CD4-positive, alpha-beta T cell (primary cell): ENCODE results near the gene KCNAB1. TPM values are rescaled to one million over a fixed set of nuclear protein-coding genes. Genes with fewer than 3 reads are reported as not detected.

ENCODE experiments used
- ATAC-seq: fragments of 200-7000 bp; cut with Tn5 transposase; one replicate; pipeline ENCODE4 v1.10.0; 2022; ENCODE audit warnings: mild to moderate bottlenecking; ENCODE audit not compliant: poor library complexity
- CTCF ChIA-PET: fragments of 350-600 bp; sonication (Branson Sonifier 250); formaldehyde crosslinking; loops from one replicate; lab custom pipeline; 2021; ENCODE audit warnings: antibody characterized with exemption, inconsistent platforms; lab: Charles Lee
- POLR2A ChIA-PET: fragments of 350-600 bp; sonication (Branson Sonifier 250); formaldehyde crosslinking; loops from one replicate; lab custom pipeline; 2021; ENCODE audit warnings: antibody characterized with exemption, inconsistent platforms; lab: Charles Lee
- DNase-seq, 14 experiments: peaks; one replicate each; pipeline ENCODE4 v3.0.0-alpha.2; 2013 to 2020; ENCODE audit warnings: mixed read lengths in 2 of 14
- H3K27ac ChIP-seq, 2 donors: one replicate each; pipeline versions ENCODE4 v1.5.1 to v1.7.0; 2013; ENCODE audit warnings: low read length in 2 of 2, low read depth in 1 of 2, mild to moderate bottlenecking in 1 of 2
- H3K27me3 ChIP-seq, 2 experiments: 1 replicate in 1 of 2; 2 replicates in 1 of 2; pipeline versions ENCODE4 v1.6.1 to v1.7.0; 2013; ENCODE audit warnings: low read length in 2 of 2, control low read depth in 1 of 2, mild to moderate bottlenecking in 1 of 2, moderate library complexity in 1 of 2; ENCODE audit not compliant: insufficient read depth in 2 of 2, control insufficient read depth in 1 of 2
- H3K36me3 ChIP-seq: one replicate; pipeline ENCODE4 v1.6.1; 2013; ENCODE audit warnings: low read length, control low read depth; ENCODE audit not compliant: insufficient read depth
- H3K4me1 ChIP-seq: one replicate; pipeline ENCODE4 v1.6.1; 2013; ENCODE audit warnings: low read length, control low read depth; ENCODE audit not compliant: insufficient read depth
- H3K4me3 ChIP-seq: one replicate; pipeline ENCODE4 v1.5.1; 2013; ENCODE audit warnings: mild to moderate bottlenecking, low read length, moderate library complexity
- H3K9me3 ChIP-seq, 2 experiments: 1 replicate in 1 of 2; 2 replicates in 1 of 2; pipeline versions ENCODE4 v1.6.1 to v1.7.0; 2013; ENCODE audit warnings: low read length in 2 of 2, mild to moderate bottlenecking in 2 of 2, control low read depth in 1 of 2, moderate library complexity in 1 of 2; ENCODE audit not compliant: control insufficient read depth in 1 of 2, insufficient read depth in 1 of 2
- H3K27ac Mint-ChIP-seq: one replicate; pipeline ENCODE4 v1.8.0; 2020; ENCODE audit warnings: mixed read lengths
- H3K27me3 Mint-ChIP-seq: one replicate; pipeline ENCODE4 v1.8.0; 2021; ENCODE audit warnings: mixed read lengths
- H3K36me3 Mint-ChIP-seq: one replicate; pipeline ENCODE4 v1.8.0; 2021; ENCODE audit warnings: low read depth, mixed read lengths
- H3K4me1 Mint-ChIP-seq: one replicate; pipeline ENCODE4 v1.8.0; 2021; ENCODE audit warnings: low read depth, mixed read lengths
- H3K4me3 Mint-ChIP-seq: one replicate; pipeline ENCODE4 v1.8.0; 2020; ENCODE audit warnings: mild to moderate bottlenecking, mixed read lengths
- H3K9me3 Mint-ChIP-seq: one replicate; pipeline ENCODE4 v1.8.0; 2020; ENCODE audit warnings: mixed read lengths
- CTCF ChIP-seq: fragments of 200-600 bp; IDR thresholded peaks from one replicate; pipeline ENCODE4 v1.8.0; 2022; ENCODE audit warnings: antibody characterized with exemption, mild to moderate bottlenecking
- intact Hi-C, 2 experiments: fragments of 100-400 bp; cut with DNase I in 1 of 2; cut with micrococcal nuclease in 1 of 2; formaldehyde crosslinking; loops; one replicate each; pipeline versions ENCODE4 v1.15.1 to v1.9.0; 2023 to 2025; cut with DNase I, micrococcal nuclease
- total RNA-seq, 174 experiments: library from RNA in 2 of 174; stranded (reverse) in 2 of 174; gene quantifications; one replicate each; pipeline ENCODE4 v1.2.3 and lab custom pipeline; 2021 to 2026

KCNAB1 gene
- total RNA-seq, 2 experiments from 2014 or later: 0.14 TPM; not detected in 1

- H3K4me3 ChIP-seq: no peak overlapping the region
- intact Hi-C loops: no loop called here
- H3K36me3 ChIP-seq: no peaks in the 10 kb centered on the region
- TF ChIP-seq CTCF: no peak
- H3K9me3 ChIP-seq: no peaks in the 10 kb centered on the region
- ChIA-PET POLR2A (no interaction called here), CTCF (no interaction called here)
- H3K4me3 Mint-ChIP-seq: no peak overlapping the region
- H3K27ac Mint-ChIP-seq: no peak overlapping the region
- peaks cover 24% of the 10 kb centered on the region for H3K27me3 Mint-ChIP-seq
- H3K27me3 ChIP-seq: peaks cover 0 to 10% of the 10 kb centered on the region in 2 experiments
- H3K27ac ChIP-seq: no peak overlapping the region
- ATAC-seq (no peak), DNase-seq (no peak)
- H3K4me1 Mint-ChIP-seq: no peaks in the 10 kb centered on the region
- H3K4me1 ChIP-seq: no peaks in the 10 kb centered on the region
- H3K36me3 Mint-ChIP-seq: no peaks in the 10 kb centered on the region
- no peaks in the 10 kb centered on the region for H3K9me3 Mint-ChIP-seq
Observed at GRCh38 chr3:156145866-156146265, 25.5 kb downstream of the KCNAB1 start.

GRCh38 chr3:156148345-156148945 is 28.1 kb downstream of the KCNAB1 start:
- Histone ChIP-seq H3K4me3 (no peak overlapping the region), H3K27ac (no peak overlapping the region), H3K36me3 (no peaks in the 10 kb centered on the region), H3K27me3 (peaks cover 0 to 8% of the 10 kb centered on the region in 2 experiments), H3K4me1 (no peaks in the 10 kb centered on the region), H3K9me3 (no peaks in the 10 kb centered on the region)
- intact Hi-C loops: no loop called here
- POLR2A ChIA-PET: interaction anchor here (1.4 kb wide), 1 partner anchor 407 kb away, joined by 4 read pairs; the partner anchor contains the start of gene SSR3
- no peaks in the 10 kb centered on the region for H3K4me1 Mint-ChIP-seq
- no peak for DNase-seq
- no peaks in the 10 kb centered on the region for H3K36me3 Mint-ChIP-seq
- CTCF ChIA-PET: interaction anchor here (1.2 kb wide), 1 partner anchor 989 kb away, joined by 3 read pairs; no protein-coding TSS in a partner anchor
- ATAC-seq: no peak
- TF ChIP-seq CTCF: no peak
- no peak overlapping the region for H3K4me3 Mint-ChIP-seq
- peaks cover 18% of the 10 kb centered on the region for H3K27me3 Mint-ChIP-seq
- H3K9me3 Mint-ChIP-seq: no peaks in the 10 kb centered on the region
- no peak overlapping the region for H3K27ac Mint-ChIP-seq

GRCh38 chr3:156148946-156149381 is 28.6 kb downstream of the KCNAB1 start:
- ChIA-PET POLR2A (interaction anchor here (1.4 kb wide), 1 partner anchor 406 kb away, joined by 4 read pairs; the partner anchor contains the start of gene SSR3), CTCF (interaction anchor here (1.1 to 1.2 kb wide), 2 partner anchors 17 to 989 kb away, joined by 3 to 4 read pairs; no protein-coding TSS in a partner anchor)
- H3K36me3 Mint-ChIP-seq: no peaks in the 10 kb centered on the region
- Histone ChIP-seq H3K4me1 (no peaks in the 10 kb centered on the region), H3K9me3 (no peaks in the 10 kb centered on the region), H3K27ac (no peak overlapping the region), H3K36me3 (no peaks in the 10 kb centered on the region), H3K4me3 (no peak overlapping the region), H3K27me3 (peaks cover 0 to 6% of the 10 kb centered on the region in 2 experiments)
- no peak overlapping the region for H3K27ac Mint-ChIP-seq
- H3K9me3 Mint-ChIP-seq: no peaks in the 10 kb centered on the region
- peaks cover 17% of the 10 kb centered on the region for H3K27me3 Mint-ChIP-seq
- intact Hi-C loops: no loop called here
- TF ChIP-seq CTCF: no peak
- no peak for ATAC-seq
- H3K4me1 Mint-ChIP-seq: no peaks in the 10 kb centered on the region
- no peak overlapping the region for H3K4me3 Mint-ChIP-seq
- DNase-seq: no peak
